HG03432 (cell line): ENCODE results near the gene ONECUT2.
"Not testable (repeated sequence)": the region's sequence is repeated elsewhere in the genome, so short reads cannot be mapped to it uniquely, and the experiment has no call there.

Experiments used
- ATAC-seq: cut with Tn5 transposase; IDR thresholded peaks from one replicate; pipeline ENCODE4 v1.9.1; 2021; ENCODE audit warnings: mild to moderate bottlenecking, moderate library complexity; ENCODE audit not compliant: unreplicated experiment

The ONECUT2 gene

DNA sequence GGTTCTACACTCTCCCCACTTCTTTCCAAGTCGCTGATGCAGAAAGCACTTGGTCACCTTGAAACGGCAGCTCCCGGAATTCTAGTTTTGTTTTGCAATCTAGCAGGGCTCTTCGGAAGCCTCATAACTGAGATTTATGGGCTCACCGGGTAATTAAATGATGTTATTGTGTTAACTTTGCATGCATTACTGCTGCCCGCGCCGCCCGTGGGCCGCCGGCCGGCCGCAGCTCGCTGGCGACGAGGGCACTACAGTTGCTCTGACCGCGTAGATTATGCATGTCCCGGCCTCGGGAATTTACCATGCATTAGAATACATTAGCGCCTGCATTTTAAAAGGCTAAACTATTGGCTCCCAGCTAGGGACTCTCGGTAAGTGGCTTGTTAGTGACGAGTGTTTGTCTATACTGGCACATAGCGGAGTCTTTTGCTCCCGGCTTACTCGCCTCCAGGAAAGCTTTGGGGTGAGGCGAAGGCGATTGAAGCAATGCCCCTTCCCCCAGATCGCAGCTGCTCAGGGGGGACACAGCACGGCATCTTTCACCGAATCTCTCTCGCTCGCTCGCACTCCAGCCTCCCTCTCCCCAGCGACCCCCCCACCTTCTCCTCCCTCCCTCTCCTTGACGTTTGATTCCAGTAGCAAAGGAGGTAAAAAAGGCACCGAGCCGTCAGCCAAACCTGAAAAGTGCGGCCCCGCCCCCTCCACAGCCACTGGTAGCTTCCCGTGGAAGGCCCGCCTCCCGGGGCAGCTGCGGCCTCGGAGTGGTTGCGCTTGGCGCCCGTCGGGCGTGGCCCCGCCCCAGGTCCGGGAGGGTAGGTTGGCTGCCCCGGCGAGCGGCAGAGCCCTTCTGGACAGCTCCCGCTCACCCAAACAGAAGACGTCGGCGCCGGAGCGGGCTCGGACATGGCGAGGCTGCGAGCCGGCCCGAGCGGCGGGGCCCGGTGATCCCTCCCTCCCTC lies at the start of gene ONECUT2:
ONECUT2 (plus strand) TSS at position 839 of the 959 bp plus-strand sequence. CDS start 343 bp downstream, outside the sequence.
- peak; percentile 91 for ATAC-seq

GRCh38 chr18:57389271-57389670 lies 45.9 kb upstream of the ONECUT2 start:
- ATAC-seq, result no peak

GRCh38 chr18:57390044-57390443 lies 45.1 kb upstream of the ONECUT2 start:
- ATAC-seq, result no peak

DNA sequence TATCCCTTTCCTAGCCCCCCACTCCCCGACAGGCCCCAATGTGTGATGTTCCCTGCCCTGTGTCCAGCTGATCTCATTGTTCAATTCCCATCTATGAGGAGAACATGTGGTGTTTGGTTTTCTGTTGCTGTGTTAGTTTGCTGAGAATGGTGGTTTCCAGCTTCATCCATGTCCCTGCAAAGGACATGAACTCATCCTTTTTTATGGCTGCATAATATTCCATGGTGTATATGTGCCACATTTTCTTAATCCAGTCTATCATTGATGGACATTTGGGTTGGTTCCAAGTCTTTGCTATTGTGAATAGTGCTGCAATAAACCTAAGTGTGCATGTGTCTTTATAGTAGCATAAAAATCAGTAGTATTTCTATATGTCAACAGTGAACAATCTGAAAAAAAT lies 40.4 kb upstream of the ONECUT2 start:
- not testable (repeated sequence) for ATAC-seq

DNA sequence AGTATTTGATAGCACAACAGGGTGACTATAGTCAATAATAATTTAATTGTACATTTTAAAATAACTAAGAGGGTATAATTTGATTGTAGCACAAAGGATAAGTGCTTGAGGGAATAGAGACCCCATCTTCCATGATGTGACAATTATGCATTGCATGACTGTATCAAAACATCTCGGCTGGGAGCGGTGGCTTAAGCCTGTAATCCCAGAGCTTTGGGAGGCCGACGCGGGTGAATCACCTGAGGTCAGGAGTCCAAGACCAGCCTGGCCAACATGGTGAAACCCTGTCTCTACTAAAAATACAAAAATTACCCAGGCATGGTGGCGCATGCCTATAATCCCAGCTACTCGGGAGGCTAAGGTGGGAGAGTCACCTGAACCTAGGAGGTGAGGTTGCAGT lies 38.3 kb upstream of the ONECUT2 start:
- not testable (repeated sequence) for ATAC-seq

DNA sequence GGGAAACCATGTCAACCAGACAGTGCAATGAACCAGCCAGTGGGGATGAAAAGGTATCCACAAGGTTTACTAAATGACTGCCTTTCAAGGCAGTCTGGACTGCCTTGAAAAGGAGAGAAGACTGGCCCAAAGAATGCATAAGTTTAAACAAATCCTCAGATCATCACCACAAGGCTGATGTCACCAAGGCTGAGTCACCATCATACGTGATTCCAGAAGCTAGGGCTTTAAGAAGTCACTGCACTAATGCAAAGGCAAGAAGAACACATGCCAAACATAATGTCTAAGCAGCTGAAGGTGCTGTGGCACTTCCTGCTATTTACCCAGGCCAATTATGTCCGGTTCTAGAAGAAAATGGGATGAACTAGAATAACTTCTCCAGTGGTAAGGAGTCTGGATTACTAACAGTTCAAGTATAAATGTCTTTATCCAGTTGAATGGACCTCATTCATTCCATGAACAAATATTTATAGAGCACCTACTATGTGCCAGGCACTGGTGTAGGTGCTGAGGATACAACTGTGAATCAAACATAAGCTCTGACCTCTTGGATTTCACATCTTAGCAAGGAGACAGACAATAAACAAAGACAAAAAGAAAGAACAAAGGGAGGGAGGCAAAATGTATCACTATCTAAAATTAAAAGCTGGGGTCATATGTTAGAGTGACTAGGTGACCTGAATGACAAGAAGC lies 37.6 kb upstream of the ONECUT2 start:
- ATAC-seq, result no peak

- ATAC-seq, result no peak
These were observed 30.8 kb upstream of the ONECUT2 start for GRCh38 chr18:57404345-57404744.

DNA sequence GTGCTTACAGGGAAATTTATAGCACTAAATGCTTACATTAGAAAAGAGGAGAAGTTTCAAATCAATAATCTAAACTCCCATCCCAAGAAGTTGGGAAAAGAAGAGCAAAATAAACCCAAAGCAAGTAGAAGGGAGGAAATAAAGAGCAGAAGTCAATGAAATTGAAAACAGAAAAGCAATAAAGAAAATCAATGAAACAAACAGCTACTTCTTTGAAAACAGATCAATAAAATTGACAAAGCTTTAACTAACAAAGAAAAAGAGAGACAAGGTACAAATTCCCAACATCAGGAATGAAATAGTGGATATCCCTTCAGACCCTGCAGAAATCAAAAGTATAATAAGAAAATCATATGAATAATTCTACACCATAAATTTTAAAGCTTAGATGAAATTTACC lies 25.5 kb upstream of the ONECUT2 start:
- ATAC-seq, result no peak

- no peak for ATAC-seq
These were observed 24.4 kb upstream of the ONECUT2 start for GRCh38 chr18:57410749-57411148.

DNA sequence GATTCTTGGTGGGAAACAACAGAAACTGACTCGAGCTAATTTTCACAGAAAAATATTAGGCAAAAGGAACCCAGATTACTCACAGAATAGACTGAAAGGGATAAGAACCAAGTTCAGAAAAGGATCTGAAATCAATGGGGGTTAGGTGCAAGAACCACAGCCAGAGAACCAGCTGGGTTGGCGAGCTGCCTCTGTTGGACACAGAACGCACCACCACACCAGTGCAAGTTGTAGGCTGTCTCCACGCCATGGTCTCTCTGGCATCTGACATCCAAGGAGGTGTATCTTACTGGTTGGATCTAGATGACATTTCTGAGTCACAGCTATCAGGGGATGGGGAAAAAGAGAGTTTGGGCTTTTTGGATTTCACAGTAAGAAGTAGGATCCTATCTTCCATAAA lies 18.6 kb upstream of the ONECUT2 start:
- no peak for ATAC-seq

- no peak for ATAC-seq
These were observed 12.8 kb upstream of the ONECUT2 start for GRCh38 chr18:57422313-57422872.

DNA sequence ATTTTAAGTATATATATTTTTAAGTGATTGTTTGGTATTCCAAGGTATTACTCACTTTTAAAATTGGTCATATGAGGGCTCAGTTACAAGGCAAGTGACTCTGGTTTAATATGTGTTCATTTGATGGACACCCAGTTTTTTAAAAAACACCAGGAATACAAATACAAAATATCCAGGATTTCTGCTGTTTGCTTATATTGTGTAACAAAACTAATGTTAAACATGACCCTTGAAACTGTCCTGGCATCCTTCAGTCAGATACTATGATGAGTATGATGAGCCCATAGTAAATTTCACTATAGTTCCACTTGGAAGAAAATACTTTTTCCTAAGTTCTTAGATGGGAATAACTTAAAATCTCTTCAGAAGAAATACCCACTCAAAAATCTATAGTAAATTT lies 11.4 kb upstream of the ONECUT2 start:
- ATAC-seq, result no peak

DNA sequence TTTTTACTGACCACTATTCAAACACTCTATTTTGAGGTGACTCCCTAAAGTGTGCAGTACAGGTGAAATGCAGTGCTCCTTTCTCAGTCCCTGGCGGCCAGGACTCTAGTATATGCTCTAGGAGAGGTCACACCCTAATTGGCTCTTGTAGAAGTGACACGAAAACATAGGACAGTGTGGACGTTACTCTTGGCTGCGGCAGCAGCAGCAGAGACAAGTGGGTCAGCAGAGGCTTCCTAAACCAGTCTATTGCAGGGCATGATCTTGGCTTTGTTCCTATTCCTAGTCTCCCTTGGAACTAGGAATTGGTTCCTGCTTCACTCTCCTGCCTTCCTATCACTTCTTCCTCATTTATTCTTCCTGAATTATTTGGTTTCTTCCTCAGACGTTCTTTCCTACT lies 10.1 kb upstream of the ONECUT2 start:
- no peak for ATAC-seq

GRCh38 chr18:57426187-57426586 lies 9.0 kb upstream of the ONECUT2 start:
- peak; percentile 45 for ATAC-seq

- ATAC-seq, result no peak
These were observed 7.6 kb upstream of the ONECUT2 start for GRCh38 chr18:57427429-57428201.

GRCh38 chr18:57428221-57429150 lies 6.7 kb upstream of the ONECUT2 start:
- no peak for ATAC-seq

DNA sequence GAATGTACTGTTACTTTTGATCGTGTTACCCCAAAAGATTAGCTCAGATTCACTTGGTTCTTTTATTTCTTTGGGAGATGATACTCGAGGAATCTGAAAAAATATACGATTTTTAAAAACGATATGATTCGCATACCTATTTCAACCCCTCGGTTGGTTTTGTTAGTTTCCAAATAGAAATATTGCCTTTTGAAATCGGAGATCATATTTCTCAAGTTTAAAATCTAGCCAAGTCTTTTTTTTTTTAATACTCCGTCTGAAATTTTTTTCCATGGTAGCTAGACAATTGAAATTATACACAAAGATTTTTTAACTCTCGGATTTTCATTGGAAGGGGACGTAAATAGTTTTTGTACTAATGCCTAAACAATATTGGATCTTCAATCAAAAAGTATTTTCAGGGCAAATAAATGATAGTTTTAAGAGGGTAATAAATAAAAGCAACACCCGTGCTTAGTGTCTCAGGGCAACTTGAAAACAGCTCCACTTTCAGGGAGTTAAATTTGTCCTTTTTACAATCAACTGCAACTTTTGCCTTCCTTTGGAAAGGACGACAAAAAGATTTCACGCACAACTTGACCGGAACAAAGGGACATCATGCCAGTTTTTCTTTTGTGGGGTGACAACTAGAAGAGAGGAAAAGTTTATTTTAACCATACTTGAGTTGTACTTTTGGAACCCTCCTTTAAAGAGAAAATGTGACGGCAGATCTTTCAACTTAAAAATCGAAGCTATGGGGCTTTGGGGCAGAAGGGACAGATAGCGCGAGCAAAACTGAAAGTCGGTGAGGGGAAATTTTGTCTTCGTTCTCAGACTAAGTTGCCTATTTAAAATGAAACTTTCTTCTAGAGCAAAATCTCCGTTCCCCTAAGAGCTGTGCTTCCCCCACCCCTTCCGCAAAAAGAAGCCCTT lies 5.8 kb upstream of the ONECUT2 start:
- ATAC-seq, result no peak

DNA sequence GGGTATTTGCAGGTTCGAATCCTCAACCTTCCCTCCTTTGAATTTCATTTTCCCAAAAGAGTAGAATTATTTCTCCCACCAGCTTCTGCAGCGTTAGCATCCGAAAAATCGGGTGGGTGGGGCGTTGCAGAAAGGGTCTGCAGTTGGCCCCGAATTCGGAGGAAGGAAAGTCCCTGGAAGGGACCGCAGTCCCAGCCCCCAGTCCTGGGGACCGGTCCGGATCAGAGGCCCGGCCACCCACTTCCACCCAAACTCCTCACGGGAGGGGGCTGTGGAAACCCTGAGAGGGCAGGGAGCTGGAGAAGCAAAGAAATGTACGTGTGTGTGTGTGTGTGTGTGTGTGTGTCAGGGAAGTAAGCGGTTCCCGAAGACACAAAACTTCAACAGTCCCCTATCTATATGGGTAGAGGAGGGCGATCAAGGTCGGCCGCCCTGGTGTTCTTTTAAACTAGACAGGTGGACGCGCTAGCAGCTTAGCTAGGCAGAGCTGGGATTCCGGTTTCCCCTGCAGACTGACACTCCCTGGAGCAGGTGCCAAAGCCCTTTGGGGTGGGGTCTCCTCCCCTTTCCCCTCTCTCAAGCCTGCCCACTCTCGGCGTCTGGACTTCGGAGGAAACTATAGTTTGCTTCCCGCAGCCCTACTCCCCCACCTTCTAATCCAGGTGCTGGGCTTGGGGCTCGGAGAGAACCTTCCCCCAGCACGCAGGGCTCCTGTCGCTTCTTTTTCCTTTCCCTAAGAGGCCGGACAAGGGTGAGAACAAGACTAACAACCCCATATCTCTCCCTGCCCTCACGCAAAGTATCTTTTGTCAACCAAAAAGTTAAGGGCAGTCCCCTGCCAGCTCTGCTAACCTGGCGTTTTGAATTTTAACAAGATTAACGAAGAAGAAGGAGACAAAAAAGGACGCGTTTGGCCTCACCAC lies 4.8 kb upstream of the ONECUT2 start:
- no peak for ATAC-seq
